ENCODE measurements around the gene TEX9. TPM values are rescaled to one million over a fixed set of nuclear protein-coding genes. Genes with fewer than 3 reads are reported as not detected.
"Not testable (repeated sequence)": the region's sequence is repeated elsewhere in the genome, so short reads cannot be mapped to it uniquely, and the experiment has no call there.

TEX9 gene
- total RNA-seq, 1 donor from 2014 or later: 10.4 TPM

DNA sequence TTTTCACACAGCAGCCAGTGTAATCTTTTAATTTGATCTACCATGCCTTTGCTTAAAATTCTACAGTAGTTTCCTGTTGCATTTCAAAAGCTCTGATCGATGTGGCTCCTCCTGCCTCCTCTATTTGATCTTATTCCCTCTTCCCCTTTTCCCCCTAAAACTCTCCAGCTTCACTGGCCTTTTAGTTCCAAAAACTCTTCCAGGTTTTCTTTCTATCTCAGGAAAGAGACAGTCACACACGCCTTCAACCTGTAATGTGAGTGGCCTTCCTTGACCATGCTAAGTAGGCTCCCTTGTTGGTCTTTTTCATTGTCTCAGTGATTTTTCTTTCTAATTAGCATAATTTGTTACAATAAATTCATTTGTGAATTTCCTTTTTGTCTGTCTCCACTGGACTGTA, 985 bp downstream of the TEX9 start:
- DNase-seq (ENCODE audit: low spot score): no peak

DNA sequence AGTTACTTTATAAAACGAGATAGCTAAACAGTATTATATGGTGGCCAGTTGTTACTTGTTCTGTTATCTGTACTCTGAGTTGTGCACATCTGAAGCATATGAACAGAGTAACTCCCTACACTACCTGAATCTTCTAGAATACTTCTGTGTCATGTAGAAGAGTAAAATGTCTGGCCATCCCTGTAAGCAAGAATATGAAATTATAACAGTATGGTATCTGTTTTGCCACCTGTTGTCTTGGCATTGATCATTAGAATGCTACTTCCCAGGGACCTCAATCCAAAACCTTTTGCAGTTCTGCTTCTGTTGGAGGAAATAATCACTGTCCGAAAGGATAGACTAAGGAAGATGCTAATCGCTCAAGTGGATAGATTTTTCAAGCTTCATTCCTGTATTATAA, 1.9 kb downstream of the TEX9 start:
- DNase-seq (ENCODE audit: low spot score): no peak

DNA sequence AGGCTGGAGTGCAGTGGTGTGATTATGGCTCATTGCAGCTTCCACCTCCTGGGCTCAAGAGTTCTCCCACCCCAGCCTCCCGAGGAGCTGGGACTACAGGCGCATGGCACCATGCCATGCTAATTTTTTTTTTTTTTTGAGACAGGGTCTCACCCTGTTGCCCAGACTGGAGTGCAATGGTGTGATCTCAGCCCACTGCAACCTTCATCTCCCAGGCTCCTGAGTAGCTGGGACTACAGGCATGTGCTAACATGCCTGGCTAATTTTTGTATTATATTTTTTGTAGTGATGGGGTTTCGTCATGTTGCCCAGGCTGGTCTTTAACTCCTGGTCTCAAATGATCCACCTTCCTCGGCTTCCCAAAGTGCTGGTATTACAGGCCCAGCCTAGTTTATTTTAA, 4.0 kb downstream of the TEX9 start:
- no peak for DNase-seq (ENCODE audit: low spot score)

DNA sequence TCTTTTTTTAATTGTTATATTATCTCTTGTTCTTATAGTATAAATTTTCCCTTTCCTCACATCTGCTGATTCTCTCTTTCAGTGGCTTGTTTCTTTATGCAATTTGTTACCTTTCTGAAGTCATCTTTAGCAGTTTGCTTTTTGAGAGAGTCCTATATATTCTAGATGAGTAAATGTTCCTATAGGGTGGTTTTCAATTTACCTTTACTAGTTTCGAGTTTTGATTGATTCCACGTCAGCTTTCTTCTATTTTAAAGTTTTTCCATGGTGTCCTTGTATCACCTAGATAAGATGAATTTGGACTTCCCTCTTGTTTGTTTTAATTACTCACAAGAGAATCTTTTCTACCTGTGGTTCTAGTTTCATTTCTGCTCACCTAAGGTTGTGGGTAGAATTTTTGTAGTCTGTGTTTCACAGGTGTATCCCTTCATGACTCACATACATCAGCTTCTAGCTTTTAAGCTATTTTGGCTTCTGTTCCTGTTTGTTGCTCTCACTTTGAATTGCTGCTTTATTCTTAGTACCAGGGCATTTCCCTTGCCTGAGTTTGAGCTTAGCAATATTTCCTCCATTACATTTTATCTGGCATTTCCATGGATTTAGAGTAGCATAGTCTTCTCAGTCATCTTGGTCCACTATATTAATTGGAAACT, 6.4 kb downstream of the TEX9 start:
- no peak for DNase-seq (ENCODE audit: low spot score)

DNA sequence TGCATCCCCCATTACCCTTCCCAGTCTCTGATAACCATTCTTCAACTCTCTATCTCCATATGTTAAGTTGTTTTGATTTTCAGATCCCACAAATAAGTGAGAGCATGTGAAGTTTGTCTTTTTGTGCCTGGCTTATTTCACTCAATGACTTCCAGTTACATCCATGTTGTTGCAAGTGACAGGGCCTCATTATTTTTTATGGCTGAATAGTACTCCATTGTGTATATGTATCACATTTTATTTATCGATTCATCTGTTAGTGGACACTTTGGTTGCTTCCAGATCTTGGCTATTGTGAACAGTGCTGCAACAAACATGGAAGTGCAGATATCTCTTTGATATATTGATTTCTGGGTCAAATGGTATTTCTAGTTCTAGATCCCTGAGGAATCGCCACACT, 9.5 kb downstream of the TEX9 start:
- not testable (repeated sequence) for DNase-seq (ENCODE audit: low spot score)

DNA sequence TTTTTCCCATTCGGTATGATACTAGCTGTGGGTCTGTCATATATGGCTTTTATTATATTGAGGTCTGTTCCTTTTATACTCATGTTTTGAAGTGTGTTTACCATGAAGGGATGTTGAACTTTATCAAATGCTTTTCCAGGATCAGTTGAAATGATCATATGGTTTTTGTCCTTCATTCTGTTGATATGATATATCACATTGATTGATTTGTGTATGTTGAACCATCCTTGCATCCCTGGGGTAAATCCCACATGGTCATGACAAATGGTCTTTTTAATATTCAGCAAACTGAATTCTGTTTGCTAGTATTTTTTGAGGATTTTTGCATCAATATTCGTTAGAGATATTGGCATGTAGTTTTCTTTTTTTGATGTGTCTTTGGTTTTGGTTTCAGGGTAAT, 12.6 kb downstream of the TEX9 start:
- DNase-seq (ENCODE audit: low spot score): not testable (repeated sequence)

DNA sequence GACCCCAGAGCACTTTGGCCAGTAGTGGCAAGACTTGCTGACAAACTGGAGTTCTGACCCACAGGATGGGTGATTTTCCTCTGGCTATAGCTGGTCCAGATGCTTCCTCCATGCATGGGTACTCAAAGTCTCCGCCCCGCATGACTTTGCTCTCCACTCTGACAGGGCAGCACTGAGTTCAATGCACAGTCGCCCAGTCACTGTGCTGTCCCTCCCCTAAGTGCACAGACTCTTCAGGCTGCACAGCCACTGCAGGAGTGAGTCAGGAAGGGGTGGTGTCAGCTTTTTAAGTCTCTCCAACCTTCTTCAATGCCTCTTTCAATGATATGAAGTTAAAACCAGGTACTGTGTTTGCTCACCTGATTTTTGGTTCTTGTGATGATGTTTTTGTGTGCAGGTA, 17.8 kb downstream of the TEX9 start:
- no peak for DNase-seq (ENCODE audit: low spot score)

DNA sequence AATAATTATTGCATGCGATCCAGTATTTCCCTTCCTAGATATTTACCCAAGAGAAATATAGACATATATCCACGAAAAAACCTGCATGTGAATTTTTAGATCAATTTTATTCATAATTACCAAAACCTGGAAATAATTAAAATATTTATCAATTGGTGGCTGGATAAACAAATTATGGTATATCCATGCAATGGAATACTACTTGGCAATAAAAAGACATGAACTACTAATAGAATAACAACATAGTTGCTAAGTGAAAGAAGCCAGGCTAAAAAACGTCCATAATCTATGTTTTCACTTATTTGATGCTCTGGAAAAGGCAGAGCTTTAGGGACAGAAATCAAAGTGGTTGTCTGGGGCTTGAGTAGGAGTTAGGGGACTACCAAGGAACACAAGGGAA, 20.7 kb downstream of the TEX9 start:
- no peak for DNase-seq (ENCODE audit: low spot score)

DNA sequence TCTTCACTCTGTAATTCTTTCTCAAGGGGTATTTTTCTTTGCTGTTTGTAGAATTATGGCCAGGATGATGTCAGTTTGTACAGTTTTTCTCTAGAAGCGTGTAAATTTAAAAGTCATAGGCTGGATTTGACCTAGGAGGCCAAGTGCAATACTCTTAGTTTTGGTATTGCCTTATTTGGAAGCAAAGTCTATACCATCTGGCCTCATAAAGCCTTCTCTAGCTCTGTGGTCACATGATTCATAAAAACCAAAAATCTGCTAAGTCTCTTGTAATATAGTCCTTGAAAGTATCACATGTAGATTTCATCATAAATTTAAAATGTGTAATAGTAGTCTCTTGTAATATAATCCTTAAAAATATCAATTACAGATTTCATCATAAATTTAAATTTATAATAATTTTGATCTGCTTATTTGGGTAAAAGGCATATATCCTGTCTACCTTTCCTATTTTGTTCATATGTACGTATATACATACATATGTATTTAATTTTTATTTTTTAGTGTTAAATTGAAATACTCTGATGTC, 25.6 kb downstream of the TEX9 start:
- no peak for DNase-seq (ENCODE audit: low spot score)

DNA sequence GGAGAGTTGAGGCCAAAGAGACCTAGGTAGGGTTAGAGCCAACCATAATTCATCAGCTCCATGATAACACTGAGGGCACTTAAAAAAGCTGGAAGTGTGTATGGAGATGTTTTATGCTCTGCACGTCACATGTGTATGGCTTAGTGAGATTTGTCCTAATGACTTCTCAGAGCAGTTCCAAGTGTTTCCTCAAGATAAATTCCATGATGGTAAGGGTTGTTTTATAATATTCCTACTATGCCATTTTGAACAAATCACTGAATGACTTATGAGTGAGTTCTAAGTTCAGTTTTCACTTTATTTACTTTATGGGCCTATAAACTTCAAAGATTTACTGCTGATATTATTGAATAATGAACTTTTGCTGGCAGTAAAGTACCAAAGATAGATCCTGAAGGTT, 28.1 kb downstream of the TEX9 start:
- DNase-seq (ENCODE audit: low spot score): no peak

DNA sequence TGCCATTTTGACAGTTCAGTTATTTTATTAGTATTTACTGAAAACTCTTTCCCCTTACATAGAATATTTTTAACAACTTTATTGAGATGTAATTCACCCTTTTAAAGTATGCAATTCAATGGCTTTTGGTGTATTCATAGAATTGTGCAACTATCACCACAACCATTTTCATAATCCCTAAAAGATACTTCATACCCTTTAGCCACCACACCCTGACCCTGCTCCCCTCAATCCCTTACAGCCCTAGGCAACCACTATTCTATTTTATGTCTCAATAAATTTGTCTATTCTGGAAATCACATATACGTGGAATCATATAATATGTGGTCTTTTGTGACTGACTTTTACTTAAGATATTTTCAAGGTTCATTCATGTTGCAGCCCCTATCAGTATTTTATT, 29.7 kb downstream of the TEX9 start:
- no peak for DNase-seq (ENCODE audit: low spot score)

DNA sequence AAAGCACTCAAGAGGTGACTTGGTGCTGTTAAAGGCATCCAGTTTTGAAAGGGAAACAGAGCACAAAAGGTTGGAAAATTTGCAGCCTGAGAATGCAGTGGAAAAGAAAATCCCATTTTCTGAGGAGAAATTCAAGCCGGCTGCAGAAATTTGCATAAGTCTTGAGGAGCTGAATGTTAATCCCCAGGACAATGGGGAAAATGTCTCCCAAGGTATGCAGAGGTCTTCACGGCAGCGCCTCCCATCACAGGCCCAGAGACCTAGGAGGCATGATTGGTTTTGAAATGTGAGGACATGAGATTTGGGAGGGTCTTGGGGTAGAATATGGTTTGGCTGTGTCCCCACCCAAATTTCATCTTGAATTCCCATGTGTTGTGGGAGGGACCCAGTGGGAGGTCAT, 32.1 kb downstream of the TEX9 start:
- DNase-seq (ENCODE audit: low spot score): not testable (repeated sequence)

DNA sequence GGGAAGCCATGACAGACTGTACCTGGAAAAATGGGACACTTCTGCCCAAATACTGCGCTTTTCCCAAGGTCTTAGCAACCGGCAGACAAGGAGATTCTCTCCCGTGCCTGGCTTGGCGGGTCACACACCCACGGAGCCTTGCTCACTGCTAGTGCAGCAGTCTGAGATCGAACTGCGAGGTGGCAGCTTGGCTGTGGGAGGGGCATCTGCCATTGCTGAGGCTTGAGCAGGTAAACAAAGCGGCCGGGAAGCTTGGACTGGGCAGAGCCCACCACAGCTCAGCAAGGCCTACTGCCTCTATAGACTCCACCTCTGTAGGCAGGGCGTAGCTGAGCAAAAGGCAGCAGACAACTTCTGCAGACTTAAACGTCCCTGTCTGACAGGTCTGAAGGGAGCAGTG, 34.0 kb downstream of the TEX9 start:
- DNase-seq (ENCODE audit: low spot score): not testable (repeated sequence)

DNA sequence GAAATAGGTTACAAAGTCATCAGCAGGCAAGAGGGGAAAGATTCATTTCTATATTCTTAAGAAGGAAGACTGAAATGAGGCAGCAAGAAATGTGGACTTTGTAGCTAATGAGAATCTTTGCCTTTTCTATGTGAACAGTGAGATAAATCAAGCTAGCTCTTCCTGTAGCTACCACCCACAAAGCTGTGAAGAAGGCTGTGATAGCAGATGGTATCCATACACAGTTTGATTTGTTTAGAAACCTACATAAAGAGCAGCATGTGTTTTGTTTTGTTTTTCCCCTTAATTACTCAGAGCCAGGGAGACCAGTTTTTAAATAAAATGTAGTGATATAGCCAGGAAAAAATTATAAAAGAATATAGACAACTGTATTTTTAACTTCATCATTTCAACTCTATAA, 45.5 kb downstream of the TEX9 start:
- no peak for DNase-seq (ENCODE audit: low spot score)

DNA sequence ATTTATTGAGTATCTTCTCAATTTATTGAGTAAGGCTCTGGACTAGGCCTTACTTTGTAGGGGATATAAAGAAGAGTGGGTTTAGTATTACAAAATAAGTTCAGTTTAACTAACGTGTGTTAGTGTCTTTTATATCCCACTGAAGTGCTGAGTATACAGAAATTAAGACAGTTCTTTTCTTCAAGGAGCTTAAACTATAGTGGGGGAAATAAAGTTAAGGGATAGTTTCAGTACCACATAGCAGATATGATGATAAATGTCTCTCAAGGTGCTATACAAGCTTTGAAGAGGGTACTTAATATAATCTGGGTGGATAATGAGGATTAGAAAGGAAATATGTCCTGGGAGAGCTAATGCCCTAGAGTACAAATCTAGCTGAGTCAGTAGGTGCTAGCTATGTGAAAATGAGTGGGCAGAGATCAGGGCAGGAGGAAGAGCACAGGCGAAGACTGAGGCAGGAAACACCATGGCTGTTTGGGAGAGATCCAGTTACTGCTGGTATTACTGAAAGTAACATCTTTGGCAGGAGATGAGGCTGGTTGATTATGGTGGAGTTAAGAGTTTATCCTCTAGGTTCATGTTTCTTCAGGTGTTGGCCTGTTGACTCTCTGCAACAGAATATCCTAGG, 46.0 kb downstream of the TEX9 start:
- DNase-seq (ENCODE audit: low spot score): no peak

DNA sequence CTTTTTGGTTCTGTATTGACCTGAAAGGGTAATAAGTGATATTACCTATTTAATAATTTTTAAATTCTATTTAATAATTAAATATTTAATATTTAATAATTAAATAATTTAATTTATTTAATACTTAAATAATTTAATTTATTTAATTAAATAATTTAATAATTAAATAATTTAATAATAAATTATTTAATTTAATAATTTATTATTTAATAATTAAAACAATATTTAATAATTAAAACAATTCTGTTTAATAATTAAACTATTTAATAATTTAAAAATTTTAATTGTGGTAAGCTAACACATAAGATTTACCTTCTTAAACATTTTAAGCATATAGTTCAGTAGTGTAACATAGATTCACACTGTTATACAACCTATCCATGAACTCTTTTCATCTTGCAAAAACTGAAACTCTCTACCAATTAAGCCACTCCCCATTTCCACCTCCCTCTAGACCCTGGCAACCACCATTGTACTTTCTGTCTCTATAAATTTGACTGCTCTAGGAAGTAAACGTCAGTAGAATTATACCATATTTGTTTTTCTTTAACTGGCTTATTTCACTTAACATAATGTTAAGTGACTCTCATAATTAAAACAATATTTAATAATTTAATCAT, 48.0 kb downstream of the TEX9 start:
- DNase-seq (ENCODE audit: low spot score): not testable (repeated sequence)

DNA sequence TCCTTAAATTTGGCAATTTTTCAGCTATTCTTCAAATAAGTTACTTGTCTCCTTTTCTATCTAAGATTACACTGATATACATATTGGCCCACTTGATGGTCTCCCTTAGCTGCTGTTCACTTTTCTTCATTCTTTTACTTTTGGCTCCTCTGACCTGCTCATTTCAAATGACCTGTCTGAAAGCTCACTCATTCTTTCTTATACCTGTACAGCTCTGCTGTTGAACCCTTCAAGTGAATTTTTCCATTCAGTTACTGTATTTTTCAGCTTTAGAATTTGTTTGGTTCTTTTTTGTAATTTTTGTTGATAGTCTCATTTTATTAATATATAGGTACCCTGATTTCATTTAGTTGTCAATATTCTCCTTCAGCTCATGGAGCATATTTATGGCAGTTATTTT, 60.0 kb downstream of the TEX9 start:
- DNase-seq (ENCODE audit: low spot score): no peak

DNA sequence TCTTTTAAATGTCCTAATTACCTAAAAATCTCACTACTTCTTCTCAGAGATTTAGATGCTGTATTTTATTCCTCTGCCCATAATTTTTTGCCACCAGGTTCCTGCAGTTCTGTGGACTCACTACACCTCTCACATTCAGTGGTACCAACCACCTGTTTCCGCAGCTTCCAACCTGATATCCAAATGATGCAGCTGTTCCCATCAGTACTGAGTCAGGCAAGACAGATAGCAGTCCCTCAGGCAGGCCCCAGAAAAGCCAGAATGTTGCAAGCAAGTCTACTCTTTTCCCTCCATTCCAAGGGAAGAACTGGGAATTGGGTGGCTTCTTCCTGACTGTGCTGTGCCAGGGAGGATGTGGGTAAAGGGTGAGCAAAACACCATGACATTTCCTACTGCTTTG, 60.8 kb downstream of the TEX9 start:
- no peak for DNase-seq (ENCODE audit: low spot score)

DNA sequence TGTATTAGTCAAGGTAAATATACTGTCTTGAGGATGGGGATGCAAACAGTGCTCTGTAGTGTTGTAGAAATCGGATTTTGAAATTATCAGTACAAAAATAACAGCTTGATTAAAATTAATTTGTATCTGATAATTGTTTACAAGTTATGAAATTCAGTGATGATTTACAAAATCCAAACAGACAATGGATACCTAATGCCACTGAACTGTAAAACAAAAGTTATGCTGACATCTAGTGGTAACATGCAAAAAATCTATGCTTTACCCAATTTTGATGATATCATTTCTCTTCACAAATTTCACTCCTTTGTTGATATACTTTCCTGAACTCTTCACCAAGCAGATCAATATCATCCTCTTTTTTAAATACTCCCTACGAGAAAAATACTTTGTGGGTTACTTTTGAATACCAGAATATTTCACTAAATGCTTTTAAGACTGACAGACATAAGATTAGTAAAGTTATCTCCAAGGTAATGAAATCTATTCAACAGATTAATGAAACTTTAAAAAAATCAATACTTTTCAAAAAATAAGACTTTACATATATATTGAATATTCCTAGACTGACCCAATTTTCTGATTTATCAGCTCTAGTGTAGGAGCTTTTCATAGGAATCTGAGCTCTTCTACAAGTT, 63.7 kb downstream of the TEX9 start:
- DNase-seq (ENCODE audit: low spot score): peak; percentile 17

DNA sequence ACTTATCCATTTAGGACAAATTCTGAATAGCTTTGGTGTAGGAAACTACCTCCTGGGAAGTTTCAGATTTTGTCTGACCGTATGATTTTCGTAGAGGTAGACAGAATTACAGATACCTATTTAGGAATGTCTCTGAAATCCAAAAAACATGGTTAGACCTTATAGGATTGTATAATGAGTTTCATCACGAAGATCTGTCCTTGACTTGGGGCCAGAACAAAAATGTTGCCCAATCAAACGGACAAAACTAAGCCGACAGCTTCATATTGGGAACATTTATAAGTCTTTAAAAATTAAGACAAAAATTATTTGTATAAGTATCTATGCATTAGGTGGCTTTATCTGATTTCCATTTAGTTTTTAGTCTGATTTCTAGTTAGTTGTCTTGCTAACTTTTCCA, 67.1 kb downstream of the TEX9 start:
- no peak for DNase-seq (ENCODE audit: low spot score)

DNA sequence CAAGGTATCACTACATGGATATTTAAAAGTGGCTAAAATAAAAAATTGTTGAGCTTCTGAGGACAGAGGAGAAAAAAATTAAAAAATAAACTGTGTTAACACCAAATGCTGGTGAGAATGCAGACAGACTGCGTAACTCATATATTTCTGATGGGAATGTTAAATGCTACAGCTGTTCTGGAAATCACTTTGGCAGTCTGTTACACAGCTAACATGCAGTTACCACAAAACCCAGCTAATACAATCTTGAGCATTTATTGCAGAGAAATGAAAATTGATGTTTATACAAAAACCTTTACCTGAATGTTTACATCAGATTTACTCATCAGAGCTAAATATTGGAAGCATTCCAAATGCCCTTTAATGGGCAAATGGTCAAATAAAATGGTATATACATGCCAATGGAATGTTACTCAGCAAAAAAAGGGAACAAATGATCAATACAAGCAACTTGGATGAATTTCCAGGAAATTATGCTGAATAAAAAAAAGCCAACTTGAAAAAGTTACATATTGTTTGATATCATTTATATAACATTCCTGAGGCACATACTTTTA, 75.1 kb downstream of the TEX9 start:
- no peak for DNase-seq (ENCODE audit: low spot score)

DNA sequence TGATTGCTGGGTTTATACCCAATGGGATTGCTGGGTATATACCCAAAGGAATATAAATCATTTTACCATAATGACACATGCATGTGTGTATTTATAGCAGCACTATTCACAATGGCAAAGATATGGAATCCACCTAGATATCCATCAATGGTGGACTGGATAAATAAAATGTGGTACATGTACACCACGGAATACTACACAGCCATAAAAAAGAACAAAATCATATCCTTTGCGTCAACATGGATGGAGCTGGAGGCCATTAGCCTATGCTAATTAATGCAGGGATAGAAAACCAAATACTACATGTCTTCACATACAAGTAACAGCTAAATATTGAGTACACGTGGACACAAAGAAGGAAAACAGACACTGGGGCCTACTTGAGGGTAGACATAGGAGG, 77.1 kb downstream of the TEX9 start:
- no peak for DNase-seq (ENCODE audit: low spot score)

Measured in umbilical cord (tissue), 2 donors.